HEK293 (cell line): ENCODE measurements around the gene THPO.

Experiments used
- BCL11B ChIP-seq: fragments of 450-650 bp; formaldehyde crosslinking; IDR thresholded peaks from 2 replicates; pipeline ENCODE4 v1.5.1; 2016; ENCODE audit warnings: low read depth, missing biosample characterization, missing genetic modification characterization
- GFI1B ChIP-seq: fragments of 450-650 bp; formaldehyde crosslinking; IDR thresholded peaks from 2 replicates; pipeline ENCODE4 v1.5.1; 2016; ENCODE audit warnings: missing biosample characterization, missing genetic modification characterization
- GLI2 ChIP-seq: fragments of 450-650 bp; formaldehyde crosslinking; IDR thresholded peaks from 2 replicates; pipeline ENCODE4; 2017; ENCODE audit warnings: missing biosample characterization, missing genetic modification characterization, low read depth, borderline replicate concordance
- MZF1 ChIP-seq: fragments of 450-650 bp; formaldehyde crosslinking; IDR thresholded peaks from 2 replicates; pipeline ENCODE4 v1.5.1; 2017; ENCODE audit warnings: missing biosample characterization, missing genetic modification characterization, borderline replicate concordance
- RBAK ChIP-seq: fragments of 450-650 bp; formaldehyde crosslinking; IDR thresholded peaks from 2 replicates; pipeline ENCODE4 v1.5.1; 2016; ENCODE audit warnings: missing biosample characterization, missing genetic modification characterization
- REPIN1 ChIP-seq: fragments of 450-650 bp; formaldehyde crosslinking; IDR thresholded peaks from 2 replicates; pipeline ENCODE4 v1.5.1; 2017; ENCODE audit warnings: missing biosample characterization, missing genetic modification characterization, low read depth
- SP2 ChIP-seq: fragments of 450-650 bp; formaldehyde crosslinking; IDR thresholded peaks from 2 replicates; pipeline ENCODE4 v1.5.1; 2016; ENCODE audit warnings: missing biosample characterization, missing genetic modification characterization
- TRIM28 ChIP-seq: IDR thresholded peaks from 2 replicates; pipeline ENCODE4 v1.6.1; 2011; ENCODE audit warnings: low read length, control low read depth, borderline replicate concordance
- ZBTB48 ChIP-seq: fragments of 450-650 bp; formaldehyde crosslinking; IDR thresholded peaks from 2 replicates; pipeline ENCODE4 v1.5.1; 2016; ENCODE audit warnings: missing biosample characterization, missing genetic modification characterization
- ZBTB7A ChIP-seq: fragments of 450-650 bp; formaldehyde crosslinking; IDR thresholded peaks from 2 replicates; pipeline ENCODE4 v1.5.1; 2016; ENCODE audit warnings: low read depth, missing biosample characterization, missing genetic modification characterization
- ZBTB8A ChIP-seq: fragments of 450-650 bp; formaldehyde crosslinking; IDR thresholded peaks from 2 replicates; pipeline ENCODE4 v1.5.1; 2016; ENCODE audit warnings: missing biosample characterization, missing genetic modification characterization
- ZFP3 ChIP-seq: fragments of 450-650 bp; formaldehyde crosslinking; IDR thresholded peaks from 2 replicates; pipeline ENCODE4 v1.5.1; 2016; ENCODE audit warnings: low read depth, missing biosample characterization, missing genetic modification characterization
- ZNF140 ChIP-seq: fragments of 450-650 bp; formaldehyde crosslinking; IDR thresholded peaks from 2 replicates; pipeline ENCODE4 v1.5.1; 2016; ENCODE audit warnings: missing biosample characterization, missing genetic modification characterization
- ZNF350 ChIP-seq: fragments of 450-650 bp; formaldehyde crosslinking; IDR thresholded peaks from 2 replicates; pipeline ENCODE4 v1.5.0; 2017; ENCODE audit warnings: missing biosample characterization, mild to moderate bottlenecking, missing genetic modification characterization
- ZNF354C ChIP-seq: fragments of 450-650 bp; formaldehyde crosslinking; IDR thresholded peaks from 2 replicates; pipeline ENCODE4 v1.5.1; 2016; ENCODE audit warnings: missing biosample characterization, missing genetic modification characterization, low read depth, borderline replicate concordance
- ZNF423 ChIP-seq: fragments of 450-650 bp; formaldehyde crosslinking; IDR thresholded peaks from 2 replicates; pipeline ENCODE4 v1.5.1; 2016; ENCODE audit warnings: missing biosample characterization, missing genetic modification characterization
- ZNF555 ChIP-seq: fragments of 450-650 bp; formaldehyde crosslinking; conservative IDR thresholded peaks from 2 replicates; pipeline ENCODE4 v1.5.1; 2017; ENCODE audit warnings: missing biosample characterization, mild to moderate bottlenecking, missing genetic modification characterization, inconsistent platforms
- ZNF560 ChIP-seq: fragments of 450-650 bp; formaldehyde crosslinking; IDR thresholded peaks from 2 replicates; pipeline ENCODE4 v1.5.1; 2017; ENCODE audit warnings: missing biosample characterization, missing genetic modification characterization, borderline replicate concordance
- ZNF571 ChIP-seq: fragments of 450-650 bp; formaldehyde crosslinking; IDR thresholded peaks from 2 replicates; pipeline ENCODE4 v1.5.0; 2017; ENCODE audit warnings: missing biosample characterization, missing genetic modification characterization
- ZNF610 ChIP-seq: fragments of 450-650 bp; formaldehyde crosslinking; IDR thresholded peaks from 2 replicates; pipeline ENCODE4 v1.5.1; 2016; ENCODE audit warnings: missing biosample characterization, missing genetic modification characterization, borderline replicate concordance
- ZNF626 ChIP-seq: fragments of 450-650 bp; sonication (Bioruptor Pico); formaldehyde crosslinking; IDR thresholded peaks from 2 replicates; pipeline ENCODE4 v1.5.1; 2018; ENCODE audit warnings: missing biosample characterization, missing genetic modification characterization, inconsistent platforms
- ZNF707 ChIP-seq: fragments of 450-650 bp; formaldehyde crosslinking; IDR thresholded peaks from 2 replicates; pipeline ENCODE4 v1.5.1; 2016; ENCODE audit warnings: missing biosample characterization, missing genetic modification characterization
- ZNF768 ChIP-seq: fragments of 450-650 bp; formaldehyde crosslinking; IDR thresholded peaks from 2 replicates; pipeline ENCODE4 v1.5.1; 2018; ENCODE audit warnings: missing biosample characterization, mild to moderate bottlenecking, missing genetic modification characterization
- ZSCAN30 ChIP-seq: fragments of 450-650 bp; IDR thresholded peaks from 2 replicates; pipeline ENCODE4 v1.5.1; 2018; ENCODE audit warnings: missing biosample characterization, mild to moderate bottlenecking, missing genetic modification characterization, moderate library complexity
- TF ChIP-seq, protein P1 (sequence below): fragments of 450-650 bp; formaldehyde crosslinking; IDR thresholded peaks from 2 replicates; pipeline ENCODE4 v1.5.1; 2017; ENCODE audit warnings: missing biosample characterization, missing genetic modification characterization
- TF ChIP-seq, protein P2 (sequence below): fragments of 450-650 bp; formaldehyde crosslinking; IDR thresholded peaks from 2 replicates; pipeline ENCODE4 v1.5.1; 2017; ENCODE audit warnings: missing biosample characterization, mild to moderate bottlenecking, missing genetic modification characterization, moderate library complexity
- TF ChIP-seq, protein P3 (sequence below): fragments of 450-650 bp; formaldehyde crosslinking; IDR thresholded peaks from 2 replicates; pipeline ENCODE4; 2016; ENCODE audit warnings: missing biosample characterization, missing genetic modification characterization
- TF ChIP-seq, protein P4 (sequence below): fragments of 450-650 bp; formaldehyde crosslinking; IDR thresholded peaks from 2 replicates; pipeline ENCODE4 v1.5.1; 2016; ENCODE audit warnings: missing biosample characterization, missing genetic modification characterization
- TF ChIP-seq, protein P5 (sequence below): fragments of 450-650 bp; formaldehyde crosslinking; IDR thresholded peaks from 2 replicates; pipeline ENCODE4 v1.5.1; 2016; ENCODE audit warnings: missing biosample characterization, missing genetic modification characterization

Gene THPO

DNA sequence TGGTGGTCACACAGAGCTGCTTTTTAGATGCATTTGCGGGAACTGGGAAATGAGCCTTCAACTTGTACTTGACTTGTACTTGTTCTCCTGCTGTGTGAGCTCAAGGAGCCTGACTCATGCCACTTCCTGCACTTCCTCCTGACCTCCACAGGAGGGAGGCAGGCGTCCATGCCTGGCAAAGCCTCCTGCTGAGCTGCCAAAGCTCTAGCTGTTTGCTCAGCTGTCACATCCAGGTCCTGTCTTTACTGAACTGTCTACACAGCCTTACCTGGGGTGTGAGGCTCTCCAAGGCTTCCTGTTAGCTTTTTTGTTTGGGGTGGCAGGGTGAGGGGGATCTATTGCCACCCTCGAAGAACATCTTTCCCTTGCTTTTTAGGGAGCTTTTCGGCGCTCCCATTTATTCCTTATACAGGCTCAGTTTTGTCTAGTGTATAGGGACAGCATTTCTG, 6.4 kb downstream of the THPO start (continued):
- TF ChIP-seq ZBTB8A (tag by site-specific recombination) (no peak), ZBTB7A (tag by site-specific recombination) (no peak), ZNF626 (tag by site-specific recombination) (no peak), REPIN1 (tag by site-specific recombination) (no peak), SP2 (no peak), GFI1B (no peak), ZNF610 (tag by site-specific recombination) (no peak), ZFP3 (tag by site-specific recombination) (no peak), TRIM28 (0 out of 2 replicates have a peak, but pooled peaks have one; percentile 36), ZNF555 (tag by site-specific recombination) (no peak), ZNF350 (tag by site-specific recombination) (no peak), ZNF354C (no peak), ZNF423 (tag by site-specific recombination) (no peak), ZNF571 (tag by site-specific recombination) (no peak), GLI2 (no peak), ZNF707 (no peak), ZBTB48 (tag by site-specific recombination) (no peak), ZSCAN30 (tag by site-specific recombination) (peak; percentile 63; the same call in 1 of the 2 replicates), ZNF140 (tag by site-specific recombination) (no peak), ZNF768 (tag by site-specific recombination) (no peak), ZNF560 (tag by site-specific recombination) (no peak), RBAK (tag by site-specific recombination) (no peak), BCL11B (tag by site-specific recombination) (no peak), MZF1 (tag by site-specific recombination) (no peak)
- TF ChIP-seq, protein P1, sequence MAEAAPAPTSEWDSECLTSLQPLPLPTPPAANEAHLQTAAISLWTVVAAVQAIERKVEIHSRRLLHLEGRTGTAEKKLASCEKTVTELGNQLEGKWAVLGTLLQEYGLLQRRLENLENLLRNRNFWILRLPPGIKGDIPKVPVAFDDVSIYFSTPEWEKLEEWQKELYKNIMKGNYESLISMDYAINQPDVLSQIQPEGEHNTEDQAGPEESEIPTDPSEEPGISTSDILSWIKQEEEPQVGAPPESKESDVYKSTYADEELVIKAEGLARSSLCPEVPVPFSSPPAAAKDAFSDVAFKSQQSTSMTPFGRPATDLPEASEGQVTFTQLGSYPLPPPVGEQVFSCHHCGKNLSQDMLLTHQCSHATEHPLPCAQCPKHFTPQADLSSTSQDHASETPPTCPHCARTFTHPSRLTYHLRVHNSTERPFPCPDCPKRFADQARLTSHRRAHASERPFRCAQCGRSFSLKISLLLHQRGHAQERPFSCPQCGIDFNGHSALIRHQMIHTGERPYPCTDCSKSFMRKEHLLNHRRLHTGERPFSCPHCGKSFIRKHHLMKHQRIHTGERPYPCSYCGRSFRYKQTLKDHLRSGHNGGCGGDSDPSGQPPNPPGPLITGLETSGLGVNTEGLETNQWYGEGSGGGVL: no peak
- TF ChIP-seq, protein P2, sequence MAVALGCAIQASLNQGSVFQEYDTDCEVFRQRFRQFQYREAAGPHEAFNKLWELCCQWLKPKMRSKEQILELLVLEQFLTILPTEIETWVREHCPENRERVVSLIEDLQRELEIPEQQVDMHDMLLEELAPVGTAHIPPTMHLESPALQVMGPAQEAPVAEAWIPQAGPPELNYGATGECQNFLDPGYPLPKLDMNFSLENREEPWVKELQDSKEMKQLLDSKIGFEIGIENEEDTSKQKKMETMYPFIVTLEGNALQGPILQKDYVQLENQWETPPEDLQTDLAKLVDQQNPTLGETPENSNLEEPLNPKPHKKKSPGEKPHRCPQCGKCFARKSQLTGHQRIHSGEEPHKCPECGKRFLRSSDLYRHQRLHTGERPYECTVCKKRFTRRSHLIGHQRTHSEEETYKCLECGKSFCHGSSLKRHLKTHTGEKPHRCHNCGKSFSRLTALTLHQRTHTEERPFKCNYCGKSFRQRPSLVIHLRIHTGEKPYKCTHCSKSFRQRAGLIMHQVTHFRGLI (tag by site-specific recombination): no peak
- TF ChIP-seq, protein P3, sequence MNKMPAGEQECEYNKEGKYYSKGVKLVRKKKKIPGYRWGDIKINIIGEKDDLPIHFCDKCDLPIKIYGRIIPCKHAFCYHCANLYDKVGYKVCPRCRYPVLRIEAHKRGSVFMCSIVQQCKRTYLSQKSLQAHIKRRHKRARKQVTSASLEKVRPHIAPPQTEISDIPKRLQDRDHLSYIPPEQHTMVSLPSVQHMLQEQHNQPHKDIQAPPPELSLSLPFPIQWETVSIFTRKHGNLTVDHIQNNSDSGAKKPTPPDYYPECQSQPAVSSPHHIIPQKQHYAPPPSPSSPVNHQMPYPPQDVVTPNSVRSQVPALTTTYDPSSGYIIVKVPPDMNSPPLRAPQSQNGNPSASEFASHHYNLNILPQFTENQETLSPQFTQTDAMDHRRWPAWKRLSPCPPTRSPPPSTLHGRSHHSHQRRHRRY (tag by site-specific recombination): no peak
- TF ChIP-seq, protein P4, sequence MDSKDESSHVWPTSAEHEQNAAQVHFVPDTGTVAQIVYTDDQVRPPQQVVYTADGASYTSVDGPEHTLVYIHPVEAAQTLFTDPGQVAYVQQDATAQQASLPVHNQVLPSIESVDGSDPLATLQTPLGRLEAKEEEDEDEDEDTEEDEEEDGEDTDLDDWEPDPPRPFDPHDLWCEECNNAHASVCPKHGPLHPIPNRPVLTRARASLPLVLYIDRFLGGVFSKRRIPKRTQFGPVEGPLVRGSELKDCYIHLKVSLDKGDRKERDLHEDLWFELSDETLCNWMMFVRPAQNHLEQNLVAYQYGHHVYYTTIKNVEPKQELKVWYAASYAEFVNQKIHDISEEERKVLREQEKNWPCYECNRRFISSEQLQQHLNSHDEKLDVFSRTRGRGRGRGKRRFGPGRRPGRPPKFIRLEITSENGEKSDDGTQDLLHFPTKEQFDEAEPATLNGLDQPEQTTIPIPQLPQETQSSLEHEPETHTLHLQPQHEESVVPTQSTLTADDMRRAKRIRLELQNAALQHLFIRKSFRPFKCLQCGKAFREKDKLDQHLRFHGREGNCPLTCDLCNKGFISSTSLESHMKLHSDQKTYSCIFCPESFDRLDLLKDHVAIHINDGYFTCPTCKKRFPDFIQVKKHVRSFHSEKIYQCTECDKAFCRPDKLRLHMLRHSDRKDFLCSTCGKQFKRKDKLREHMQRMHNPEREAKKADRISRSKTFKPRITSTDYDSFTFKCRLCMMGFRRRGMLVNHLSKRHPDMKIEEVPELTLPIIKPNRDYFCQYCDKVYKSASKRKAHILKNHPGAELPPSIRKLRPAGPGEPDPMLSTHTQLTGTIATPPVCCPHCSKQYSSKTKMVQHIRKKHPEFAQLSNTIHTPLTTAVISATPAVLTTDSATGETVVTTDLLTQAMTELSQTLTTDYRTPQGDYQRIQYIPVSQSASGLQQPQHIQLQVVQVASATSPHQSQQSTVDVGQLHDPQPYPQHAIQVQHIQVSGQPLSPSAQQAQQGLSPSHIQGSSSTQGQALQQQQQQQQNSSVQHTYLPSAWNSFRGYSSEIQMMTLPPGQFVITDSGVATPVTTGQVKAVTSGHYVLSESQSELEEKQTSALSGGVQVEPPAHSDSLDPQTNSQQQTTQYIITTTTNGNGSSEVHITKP (tag by site-specific recombination): no peak
- TF ChIP-seq, protein P5, sequence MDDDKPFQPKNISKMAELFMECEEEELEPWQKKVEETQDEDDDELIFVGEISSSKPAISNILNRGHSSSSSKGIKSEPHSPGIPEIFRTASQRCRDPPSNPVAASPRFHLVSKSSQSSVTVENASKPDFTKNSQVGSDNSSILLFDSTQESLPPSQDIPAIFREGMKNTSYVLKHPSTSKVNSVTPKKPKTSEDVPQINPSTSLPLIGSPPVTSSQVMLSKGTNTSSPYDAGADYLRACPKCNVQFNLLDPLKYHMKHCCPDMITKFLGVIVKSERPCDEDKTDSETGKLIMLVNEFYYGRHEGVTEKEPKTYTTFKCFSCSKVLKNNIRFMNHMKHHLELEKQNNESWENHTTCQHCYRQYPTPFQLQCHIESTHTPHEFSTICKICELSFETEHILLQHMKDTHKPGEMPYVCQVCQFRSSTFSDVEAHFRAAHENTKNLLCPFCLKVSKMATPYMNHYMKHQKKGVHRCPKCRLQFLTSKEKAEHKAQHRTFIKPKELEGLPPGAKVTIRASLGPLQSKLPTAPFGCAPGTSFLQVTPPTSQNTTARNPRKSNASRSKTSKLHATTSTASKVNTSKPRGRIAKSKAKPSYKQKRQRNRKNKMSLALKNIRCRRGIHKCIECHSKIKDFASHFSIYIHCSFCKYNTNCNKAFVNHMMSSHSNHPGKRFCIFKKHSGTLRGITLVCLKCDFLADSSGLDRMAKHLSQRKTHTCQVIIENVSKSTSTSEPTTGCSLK: no peak
